A673 (cell line): Measurements from ENCODE around the gene ANKRD55.

Experiments
- CTCF ChIP-seq: fragments of 300-800, 200-600 bp; sonication (generic); conservative IDR thresholded peaks from 2 replicates; pipeline ENCODE4 v1.5.1; 2017; ENCODE audit warnings: low read depth, mild to moderate bottlenecking, antibody characterized with exemption, low read length, moderate library complexity, mixed read lengths
- EZH2 ChIP-seq: fragments of 200-600 bp; sonication (generic); IDR thresholded peaks from 2 replicates; pipeline ENCODE4 v1.6.1; 2017; ENCODE audit warnings: borderline replicate concordance, low read depth, mild to moderate bottlenecking, mixed read lengths, antibody characterized with exemption, low read length; ENCODE audit not compliant: poor library complexity, severe bottlenecking

- no peak for TF ChIP-seq CTCF
- TF ChIP-seq EZH2, result no peak
Measured at GRCh38 chr5:56170557-56170956, 62.6 kb downstream of the ANKRD55 start.
